GM21423 (cell line): ENCODE measurements around the gene RTN1.

Experiments
- ATAC-seq: cut with Tn5 transposase; IDR thresholded peaks from one replicate; pipeline ENCODE4 v1.9.1; 2021; ENCODE audit warnings: mild to moderate bottlenecking, moderate library complexity; ENCODE audit not compliant: unreplicated experiment

The RTN1 gene

GRCh38 chr14:59870277-59871165, at the start of gene RTN1:
Gene RTN1 (minus strand): TSS chr14:59870776. CDS start chr14:59870630, 146 bp downstream.
- peak; percentile 62 for ATAC-seq

- ATAC-seq, result no peak
Measured at GRCh38 chr14:59920378-59920683, 49.8 kb upstream of the RTN1 start.

DNA sequence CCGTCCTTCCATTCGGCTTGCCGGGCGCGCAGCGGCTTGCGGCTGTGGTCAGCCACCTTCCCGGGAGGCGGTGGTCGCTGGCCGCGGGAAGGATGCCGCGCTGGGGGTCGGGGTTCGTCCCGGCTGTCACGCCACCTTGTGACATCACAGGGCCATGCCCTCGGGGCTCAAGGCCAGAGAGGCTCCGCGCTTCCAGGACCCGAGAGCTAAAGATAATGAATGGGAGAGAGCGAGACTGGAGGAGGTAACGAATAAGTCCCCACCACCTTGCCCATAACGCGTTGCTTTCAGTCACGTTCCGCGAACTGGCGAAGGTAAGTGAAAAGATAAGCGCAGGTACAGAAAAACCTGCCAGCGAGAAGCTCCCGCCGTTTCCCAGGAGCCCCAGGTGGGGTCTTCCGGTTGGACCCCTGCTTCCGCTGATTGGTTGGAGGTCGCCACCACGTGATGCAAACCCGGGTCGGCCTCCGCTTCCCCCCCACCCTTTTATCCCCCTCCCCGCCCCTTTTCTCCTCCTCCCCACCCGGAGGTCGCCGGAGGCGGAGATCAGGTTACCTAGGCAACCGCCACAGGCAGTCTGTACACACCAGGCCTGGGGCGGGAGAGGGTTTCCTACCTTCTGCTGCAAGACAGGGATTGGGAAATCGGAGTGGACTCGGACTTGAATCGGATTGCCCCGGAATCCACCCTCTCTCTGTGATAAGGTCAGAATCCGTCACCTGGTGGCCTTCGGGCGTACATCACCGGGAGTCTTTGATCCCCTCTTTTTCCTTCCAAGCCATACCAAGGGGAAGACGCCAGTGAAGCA, 49.2 kb upstream of the RTN1 start, which contains the start of gene LRRC9:
TSS of gene LRRC9 (plus strand) at position 575 of the 808 bp plus-strand sequence.
- no peak for ATAC-seq

DNA sequence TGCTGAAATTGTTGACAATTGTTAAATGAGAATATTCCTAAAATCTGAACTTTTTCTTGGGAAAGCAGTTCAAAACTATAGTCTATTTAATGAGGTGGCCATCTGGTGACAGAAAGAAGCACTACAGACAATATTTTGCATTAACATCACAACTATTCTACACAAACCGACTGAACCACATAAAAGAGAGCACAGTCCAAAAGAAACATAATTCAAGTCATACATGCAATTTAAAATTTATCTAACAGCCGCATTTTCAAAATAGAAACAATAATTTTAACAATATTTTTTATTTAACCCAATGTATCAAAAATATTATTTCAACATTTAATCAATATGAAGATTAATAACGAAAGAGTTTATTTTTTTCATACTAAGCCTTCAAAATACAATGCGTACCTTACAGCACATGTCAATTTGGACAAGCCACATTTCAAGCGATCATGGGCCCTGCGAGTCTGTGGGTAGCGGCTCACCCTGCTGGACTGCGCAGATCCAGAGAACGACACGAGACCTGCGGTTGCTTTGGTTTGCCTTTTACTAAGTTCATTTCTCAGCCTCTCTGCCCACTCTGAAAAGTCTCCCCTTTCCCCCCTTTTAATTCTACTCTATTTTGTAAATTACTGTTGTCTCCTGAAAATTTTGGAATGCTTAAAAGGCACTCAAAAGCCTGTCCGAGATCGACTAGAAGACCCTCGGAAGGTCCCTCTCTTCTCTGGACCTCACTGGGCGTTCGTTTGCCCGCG, 48.4 kb upstream of the RTN1 start:
- ATAC-seq, result no peak

DNA sequence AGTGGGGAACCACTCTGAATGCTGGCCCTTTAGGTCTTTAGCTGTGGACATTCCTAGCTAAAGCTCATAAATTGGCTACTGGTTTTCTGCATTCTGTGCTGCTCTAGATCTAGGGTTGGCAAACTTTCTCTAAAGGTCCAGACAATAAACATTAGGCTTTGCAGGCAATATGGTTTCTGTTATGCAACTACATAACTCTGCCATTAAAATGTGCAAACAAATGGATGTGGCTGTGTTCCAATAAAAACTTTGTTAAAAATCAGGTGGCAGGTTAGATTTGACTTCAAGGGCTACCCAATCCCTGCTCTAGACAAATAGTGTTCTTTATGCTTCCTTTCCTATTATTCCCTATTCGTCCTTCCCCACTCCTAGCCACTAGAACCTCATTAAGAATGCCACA, 42.6 kb upstream of the RTN1 start:
- ATAC-seq, result no peak

DNA sequence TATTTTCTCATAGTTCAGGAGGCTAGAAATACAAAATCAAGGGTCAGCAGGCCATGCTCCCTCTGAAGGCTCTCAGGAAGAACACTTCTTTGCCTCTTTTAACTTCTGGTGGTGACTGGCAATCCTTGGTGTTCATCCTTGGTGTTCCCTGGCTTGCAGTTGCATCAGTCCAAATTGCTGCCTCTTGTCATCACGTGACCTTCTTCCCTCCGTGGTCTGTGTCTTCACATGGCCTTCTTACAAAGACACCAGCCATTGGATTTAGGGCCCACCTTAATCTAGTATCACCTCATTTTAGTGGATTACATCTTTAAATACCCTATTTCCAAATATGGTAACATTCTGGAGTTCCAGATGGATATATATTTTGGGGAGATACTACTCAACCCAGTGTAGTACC, 41.9 kb upstream of the RTN1 start:
- no peak for ATAC-seq

GRCh38 chr14:59905188-59905587, 34.6 kb upstream of the RTN1 start:
- no peak for ATAC-seq

- no peak for ATAC-seq
Measured at GRCh38 chr14:59904184-59904583, 33.6 kb upstream of the RTN1 start.

DNA sequence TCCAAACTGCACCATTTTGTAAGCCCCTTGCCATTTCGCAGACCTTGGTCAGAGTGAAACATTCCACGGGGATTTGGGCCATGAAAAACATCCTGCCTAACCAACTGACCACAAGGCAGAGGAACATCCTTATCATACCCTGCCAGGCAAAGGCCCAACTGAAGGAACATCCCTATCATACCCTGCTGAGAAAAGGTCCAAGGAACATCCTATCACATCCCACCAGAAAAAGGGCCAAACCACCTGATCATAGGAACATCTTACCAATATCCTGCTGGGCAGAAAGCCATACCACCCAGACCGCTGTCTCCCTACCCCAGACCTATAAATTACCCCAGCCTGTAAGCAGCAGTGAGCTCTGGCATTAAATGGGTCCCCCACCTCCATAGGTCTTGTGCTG, 30.0 kb upstream of the RTN1 start:
- ATAC-seq, result no peak

GRCh38 chr14:59897757-59898383, 27.3 kb upstream of the RTN1 start:
- no peak for ATAC-seq

DNA sequence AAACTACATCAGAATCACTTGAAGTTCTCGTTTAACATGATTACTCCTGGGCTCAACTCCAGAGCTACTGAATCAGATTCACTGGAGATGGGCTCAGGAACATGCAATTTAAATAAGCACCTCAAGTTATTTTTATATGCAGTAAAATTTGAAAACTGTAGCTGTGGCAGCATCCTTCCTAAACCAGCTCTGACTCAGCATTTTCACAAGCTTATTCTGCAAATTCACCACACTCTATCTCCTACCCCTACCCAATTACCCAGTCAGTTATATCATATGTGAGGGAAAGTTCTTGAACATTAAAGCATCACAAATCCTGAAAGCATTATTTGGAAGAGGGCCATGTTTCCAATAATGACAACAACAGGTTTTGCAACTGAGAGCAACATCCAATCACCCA, 25.1 kb upstream of the RTN1 start:
- ATAC-seq, result no peak

DNA sequence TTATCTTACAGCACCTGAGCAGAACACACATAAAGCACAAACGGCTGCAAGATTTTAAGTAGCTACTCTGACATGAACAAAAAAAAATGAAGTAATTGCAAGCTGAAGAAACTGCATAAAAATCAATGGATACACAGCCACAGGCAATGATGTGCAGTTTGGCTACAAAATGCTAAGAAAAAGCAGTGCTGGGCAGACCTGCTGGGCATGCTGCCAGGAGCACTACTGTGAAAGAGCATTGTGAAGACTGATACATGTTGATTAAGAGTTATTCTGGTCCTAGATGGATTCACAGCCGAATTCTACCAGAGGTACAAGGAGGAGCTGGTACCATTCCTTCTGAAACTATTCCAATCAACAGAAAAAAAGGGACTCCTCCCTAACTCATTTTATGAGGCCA, 20.1 kb upstream of the RTN1 start:
- ATAC-seq, result no peak

DNA sequence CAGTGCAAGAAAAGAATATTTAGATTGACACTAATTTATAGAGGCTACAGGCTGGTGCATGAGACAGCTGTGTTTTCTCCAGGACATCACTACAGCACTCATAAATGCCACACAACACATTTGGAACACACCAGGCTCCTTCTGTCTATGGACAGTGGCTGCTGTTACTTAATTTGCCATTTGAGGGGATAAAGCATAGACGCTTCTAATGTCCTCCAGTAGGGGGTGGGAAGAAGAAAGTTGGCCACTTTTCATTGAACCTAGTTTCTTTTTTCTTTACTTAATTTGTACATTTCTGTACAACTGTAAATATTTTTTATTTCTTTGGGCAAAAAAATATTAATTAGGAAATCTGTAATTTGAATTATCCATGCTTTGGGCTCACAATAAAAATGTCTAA, 12.4 kb upstream of the RTN1 start:
- ATAC-seq, result no peak

DNA sequence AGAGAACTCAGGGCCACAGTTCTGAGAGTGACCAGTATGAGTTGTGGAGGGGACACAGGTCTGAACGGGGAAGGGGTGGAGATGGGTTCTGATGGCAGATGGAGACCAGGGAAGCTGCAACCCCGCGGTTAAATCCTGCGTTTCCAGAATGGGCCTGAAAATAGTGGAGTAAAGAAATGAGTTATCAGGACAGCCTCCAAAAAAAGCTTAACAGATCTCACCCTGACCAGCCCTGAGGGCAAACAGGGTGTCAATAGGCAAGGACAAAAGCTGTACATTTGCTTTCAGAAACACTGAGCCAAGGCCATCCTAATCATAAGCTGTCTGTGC, 555 bp upstream of the RTN1 start:
- ATAC-seq, result no peak

DNA sequence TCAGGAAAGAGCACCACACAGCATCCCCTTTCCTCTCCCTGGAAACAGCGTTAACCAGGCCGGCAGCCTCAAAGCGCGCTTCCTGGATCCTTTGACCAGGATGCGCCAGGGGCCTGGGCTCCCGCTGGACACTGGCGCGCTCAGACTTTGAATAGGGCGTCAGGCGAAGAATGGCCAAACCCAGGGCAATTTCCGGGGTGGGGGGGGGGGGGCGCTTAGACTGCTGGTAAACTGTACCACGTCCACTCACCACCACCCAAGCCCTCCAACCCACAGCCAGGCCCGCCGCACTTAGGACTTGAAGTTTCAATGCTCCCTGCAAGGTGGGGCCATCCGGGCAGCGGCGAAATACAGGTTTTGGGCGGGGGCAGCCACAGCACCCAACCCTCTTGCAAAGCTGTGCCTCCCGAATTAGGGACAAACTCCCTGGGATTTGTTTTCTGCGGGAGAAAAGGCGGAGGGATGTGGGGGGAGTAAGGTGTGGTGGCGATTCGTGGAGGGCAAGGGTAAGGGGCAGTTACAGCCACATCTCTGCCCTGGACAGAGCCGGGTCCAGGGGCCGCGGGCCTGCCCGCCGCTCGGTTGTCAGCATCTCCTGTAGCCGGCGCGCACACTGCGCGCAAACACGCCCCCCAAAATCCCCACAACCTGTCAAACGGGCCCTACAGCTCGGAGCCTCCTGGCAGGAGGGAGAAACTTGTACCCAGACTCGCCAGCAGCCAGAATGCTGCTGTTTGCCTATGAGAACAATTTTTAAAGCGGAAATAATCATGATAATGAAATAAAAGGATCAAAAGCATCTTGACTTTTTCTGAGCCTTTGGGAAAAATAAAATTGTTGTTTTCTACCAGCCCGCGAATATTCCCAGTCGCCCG, 958 bp downstream of the RTN1 start:
- no peak for ATAC-seq

DNA sequence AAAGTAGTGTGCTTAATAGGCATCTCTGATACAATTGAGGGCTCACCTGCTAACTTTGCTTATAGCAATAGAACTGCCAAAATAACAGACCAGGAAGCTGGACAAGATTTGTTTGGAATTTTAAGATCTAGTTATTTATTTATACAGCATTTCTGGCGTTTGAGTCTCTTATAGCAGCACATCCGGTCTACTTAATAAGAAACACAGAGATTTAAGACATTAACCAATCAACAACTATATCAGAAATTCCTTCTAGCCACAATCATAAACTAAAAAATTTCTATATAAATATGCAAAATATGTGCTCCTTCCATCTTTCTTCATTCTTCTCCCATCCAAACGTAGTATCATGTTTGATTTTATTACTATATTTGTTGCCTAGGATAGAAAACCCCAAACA, 2.6 kb downstream of the RTN1 start:
- no peak for ATAC-seq

DNA sequence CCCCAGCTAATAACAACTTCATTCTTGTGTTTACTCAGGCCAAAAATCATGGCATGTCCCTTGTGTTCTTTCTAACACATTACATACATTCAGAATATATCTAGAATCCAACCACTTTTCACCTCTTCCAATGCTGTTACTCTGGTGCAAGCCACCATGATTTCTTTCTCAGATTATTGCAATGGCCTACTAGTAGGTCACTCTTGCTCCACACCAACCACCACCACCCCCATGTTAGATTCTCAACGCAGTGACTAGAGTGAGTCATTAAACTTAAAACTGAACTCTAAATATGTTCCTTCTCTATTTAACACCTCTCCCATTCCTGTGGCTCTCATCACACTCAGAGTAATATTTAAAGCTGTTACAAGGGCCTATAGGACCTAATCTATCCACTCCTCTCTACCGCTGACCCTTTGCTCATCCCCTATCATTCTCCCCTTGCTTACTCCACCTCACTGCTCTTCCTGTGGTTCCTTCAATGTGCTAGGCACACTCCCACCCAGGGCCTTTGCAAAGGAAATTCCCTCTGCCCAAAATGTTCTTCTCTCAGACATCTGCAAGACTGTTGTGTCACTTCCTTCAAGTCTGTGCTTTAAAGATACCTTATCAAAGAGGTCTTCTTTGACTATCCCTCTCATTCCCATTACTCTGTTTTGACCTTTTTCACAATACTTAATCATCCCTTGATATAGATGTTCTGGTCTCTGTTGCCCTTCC, 6.6 kb downstream of the RTN1 start:
- ATAC-seq, result no peak

DNA sequence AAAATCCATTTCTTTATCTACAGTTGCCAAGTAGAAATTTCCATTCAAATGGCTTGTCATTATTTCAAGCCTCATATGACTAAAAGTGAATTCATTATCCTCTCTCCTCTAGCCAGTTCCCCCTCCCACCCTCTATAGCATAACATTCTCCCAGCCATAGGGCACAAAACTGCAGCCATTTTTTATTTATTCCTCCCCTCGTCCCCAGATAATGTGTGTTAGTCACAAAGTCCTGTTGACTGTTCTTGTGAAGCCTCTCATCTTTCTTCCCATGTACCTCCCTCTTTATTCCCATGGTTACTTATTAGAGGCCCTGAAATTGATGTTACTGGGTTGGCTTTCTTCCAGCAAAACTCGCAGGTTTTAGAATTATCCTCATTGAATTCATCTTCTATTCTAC, 13.2 kb downstream of the RTN1 start:
- no peak for ATAC-seq

DNA sequence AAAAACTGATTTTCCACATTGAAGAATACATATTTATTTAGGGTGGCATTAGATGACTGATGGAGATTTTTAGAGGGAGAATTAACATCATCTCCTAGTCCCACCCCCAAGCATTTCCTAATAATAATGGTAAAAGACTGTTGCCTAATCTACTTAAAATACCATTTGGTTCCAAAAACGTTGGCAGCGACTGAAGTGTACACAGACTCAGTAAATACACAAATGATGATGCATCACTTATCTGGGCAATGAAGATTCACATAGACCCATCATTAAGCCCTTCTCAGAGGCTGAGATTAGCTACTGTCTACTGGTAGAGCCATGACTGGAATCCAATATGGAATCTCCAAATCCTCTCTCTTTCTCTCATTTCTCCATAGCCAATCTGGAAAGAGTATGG, 18.2 kb downstream of the RTN1 start:
- ATAC-seq, result no peak

DNA sequence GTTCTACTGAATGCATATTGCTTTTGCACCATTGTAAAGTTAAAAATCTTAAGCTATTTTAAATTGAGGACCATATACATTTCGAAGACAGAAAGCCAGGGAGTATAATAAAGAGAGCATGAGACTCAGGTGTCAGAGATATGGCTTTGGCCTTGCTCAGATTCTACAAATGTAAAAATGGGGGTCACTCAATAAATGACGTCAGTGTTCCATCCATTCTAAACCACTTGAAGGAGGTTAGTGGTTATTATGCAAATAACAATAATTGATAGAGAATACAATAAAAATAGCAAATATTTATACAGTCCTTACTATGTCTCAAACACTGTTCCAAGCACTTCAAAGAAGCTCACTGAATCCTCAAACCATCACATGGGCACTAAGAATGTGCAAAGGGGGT, 20.1 kb downstream of the RTN1 start:
- no peak for ATAC-seq
